SW 1271 (cell line): Measurements from ENCODE around the gene WSCD2.

ENCODE experiments used
- DNase-seq, 2 experiments: peaks; one replicate each; lab custom pipeline; 2025; lab: John Stamatoyannopoulos, UW

WSCD2 gene

GRCh38 chr12:108235985-108236263 lies 106.8 kb downstream of the WSCD2 start:
- DNase-seq, result no peak

GRCh38 chr12:108236366-108236765 lies 107.3 kb downstream of the WSCD2 start:
- DNase-seq, result no peak

- peak in 1 of 2 experiments; percentile 45 for DNase-seq
Measured at GRCh38 chr12:108237272-108237671, 108.2 kb downstream of the WSCD2 start.

- DNase-seq, result no peak
Measured at GRCh38 chr12:108238474-108238873, 109.4 kb downstream of the WSCD2 start.

GRCh38 chr12:108239378-108239777 lies 110.3 kb downstream of the WSCD2 start:
- DNase-seq, result no peak

- DNase-seq, result no peak
Measured at GRCh38 chr12:108240027-108240785, 111.1 kb downstream of the WSCD2 start.

- no peak for DNase-seq
Measured at GRCh38 chr12:108240928-108241327, 111.8 kb downstream of the WSCD2 start.

- DNase-seq, result no peak
Measured at GRCh38 chr12:108241986-108242703, 113.1 kb downstream of the WSCD2 start.

- no peak for DNase-seq
Measured at GRCh38 chr12:108247130-108247529, 118.0 kb downstream of the WSCD2 start.

- DNase-seq, result no peak
Measured at GRCh38 chr12:108248011-108248410, 118.9 kb downstream of the WSCD2 start.

- no peak for DNase-seq
Measured at GRCh38 chr12:108252523-108252922, 123.4 kb downstream of the WSCD2 start.

GRCh38 chr12:108253540-108253939 lies 124.5 kb downstream of the WSCD2 start:
- no peak for DNase-seq

GRCh38 chr12:108254030-108254429 lies 124.9 kb downstream of the WSCD2 start:
- DNase-seq, result no peak

GRCh38 chr12:108254517-108255251 lies 125.6 kb downstream of the WSCD2 start:
- DNase-seq, result no peak

GRCh38 chr12:108255252-108255602 lies 126.1 kb downstream of the WSCD2 start:
- no peak for DNase-seq

GRCh38 chr12:108257004-108257403 lies 127.9 kb downstream of the WSCD2 start:
- DNase-seq, result no peak

GRCh38 chr12:108257610-108258106 lies 128.6 kb downstream of the WSCD2 start:
- DNase-seq, result no peak

GRCh38 chr12:108260039-108260438 lies 131.0 kb downstream of the WSCD2 start:
- no peak for DNase-seq

- DNase-seq, result no peak
Measured at GRCh38 chr12:108260969-108261368, 131.9 kb downstream of the WSCD2 start.

GRCh38 chr12:108265505-108265904 lies 136.4 kb downstream of the WSCD2 start:
- DNase-seq, result no peak

GRCh38 chr12:108266131-108266530 lies 137.0 kb downstream of the WSCD2 start:
- DNase-seq, result no peak

- DNase-seq, result no peak
Measured at GRCh38 chr12:108267450-108267849, 138.4 kb downstream of the WSCD2 start.

- no peak for DNase-seq
Measured at GRCh38 chr12:108268397-108268796, 139.3 kb downstream of the WSCD2 start.
